ENCODE data around the gene HBE1.

HBE1 gene

GRCh38 chr11:5224538-5225479 lies 44.9 kb downstream of the HBE1 start:
- no peak overlapping the region for H3K4me3 Mint-ChIP-seq
- H3K36me3 Mint-ChIP-seq, result no peaks in the 10 kb centered on the region
- H3K4me1 Mint-ChIP-seq (ENCODE audit: low read depth), result no peaks in the 10 kb centered on the region
- peaks cover 3% of the 10 kb centered on the region for H3K9me3 Mint-ChIP-seq (ENCODE audit: low read depth)
- H3K27ac Mint-ChIP-seq, result no peak overlapping the region
- peaks cover 4% of the 10 kb centered on the region for H3K27me3 Mint-ChIP-seq

DNA sequence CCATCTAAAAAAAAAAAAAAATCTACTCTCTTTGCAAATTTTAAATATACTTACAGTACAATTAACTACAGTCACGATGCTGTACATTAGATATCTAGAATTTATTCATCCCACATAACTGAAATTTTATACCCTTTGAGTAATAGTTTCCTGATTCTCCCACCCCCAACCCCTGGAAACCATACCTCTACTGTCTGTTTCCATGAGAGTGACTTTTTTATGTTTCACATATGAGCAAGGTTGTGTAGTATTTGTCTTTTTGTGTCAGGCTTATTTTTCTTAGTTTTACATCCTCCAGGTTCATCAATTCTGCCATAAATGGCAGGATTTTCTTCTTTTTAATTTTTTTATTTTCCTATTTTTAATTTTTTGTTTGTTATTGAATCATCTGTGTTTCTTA lies 46.1 kb downstream of the HBE1 start:
- Mint-ChIP-seq H3K27me3 (peaks cover 4% of the 10 kb centered on the region), H3K36me3 (no peaks in the 10 kb centered on the region), H3K4me3 (no peak overlapping the region), H3K9me3 (ENCODE audit: low read depth) (peaks cover 3% of the 10 kb centered on the region), H3K27ac (no peak overlapping the region), H3K4me1 (ENCODE audit: low read depth) (no peaks in the 10 kb centered on the region)

GRCh38 chr11:5223146-5223545 lies 46.6 kb downstream of the HBE1 start:
- H3K36me3 Mint-ChIP-seq, result no peaks in the 10 kb centered on the region
- H3K27me3 Mint-ChIP-seq, result peaks cover 4% of the 10 kb centered on the region
- H3K4me3 Mint-ChIP-seq, result no peak overlapping the region
- H3K4me1 Mint-ChIP-seq (ENCODE audit: low read depth), result no peaks in the 10 kb centered on the region
- H3K27ac Mint-ChIP-seq, result no peak overlapping the region
- H3K9me3 Mint-ChIP-seq (ENCODE audit: low read depth), result peaks cover 3% of the 10 kb centered on the region

Data from activated naive CD8-positive, alpha-beta T cell (primary cell).